ENCODE data around the gene SEC14L5. TPM values are rescaled to one million over a fixed set of nuclear protein-coding genes. Genes with fewer than 3 reads are reported as not detected.

The SEC14L5 gene
- total and polyA plus RNA-seq, 2 experiments from 2014 or later = 0.21 TPM; not detected in 1

- no peaks in the 10 kb centered on the region for H3K9me3 ChIP-seq (ENCODE audit: low read depth)
- H3K36me3 ChIP-seq = no peaks in the 10 kb centered on the region
- no peak overlapping the region for H3K4me3 ChIP-seq
- no peaks in the 10 kb centered on the region for H3K27me3 ChIP-seq
- no peak overlapping the region for H3K27ac ChIP-seq
- no peak for TF ChIP-seq CTCF (IDR thresholded peaks at IDR 0.05; ENCODE audit: low read depth, low read length)
- no peaks in the 10 kb centered on the region for H3K4me1 ChIP-seq (ENCODE audit: low read depth)
- no peak for DNase-seq (ENCODE audit: low read depth in 1 of 2, low spot score in 1 of 2)
Observed at GRCh38 chr16:5059386-5060072, 101.4 kb downstream of the SEC14L5 start.

- H3K9me3 ChIP-seq (ENCODE audit: low read depth) = no peaks in the 10 kb centered on the region
Observed at GRCh38 chr16:5060073-5060641, 102.0 kb downstream of the SEC14L5 start.

GRCh38 chr16:5062051-5062450 lies 103.9 kb downstream of the SEC14L5 start:
- Histone ChIP-seq H3K36me3 (no peaks in the 10 kb centered on the region), H3K9me3 (ENCODE audit: low read depth) (no peaks in the 10 kb centered on the region), H3K27ac (no peak overlapping the region), H3K4me3 (no peak overlapping the region), H3K4me1 (ENCODE audit: low read depth) (no peaks in the 10 kb centered on the region), H3K27me3 (no peaks in the 10 kb centered on the region)
- no peak for DNase-seq (ENCODE audit: low read depth in 1 of 2, low spot score in 1 of 2)
- no peak for TF ChIP-seq CTCF (IDR thresholded peaks at IDR 0.05; ENCODE audit: low read depth, low read length)

More at GRCh38 chr16:5060073-5060641, 102.0 kb downstream of the SEC14L5 start:
- Histone ChIP-seq H3K36me3 (no peaks in the 10 kb centered on the region), H3K27me3 (no peaks in the 10 kb centered on the region), H3K4me1 (ENCODE audit: low read depth) (no peaks in the 10 kb centered on the region), H3K27ac (no peak overlapping the region), H3K4me3 (no peak overlapping the region)
- TF ChIP-seq CTCF (IDR thresholded peaks at IDR 0.05; ENCODE audit: low read depth, low read length) = no peak
- DNase-seq (ENCODE audit: low read depth in 1 of 2, low spot score in 1 of 2) = no peak

GRCh38 chr16:5062790-5063765 lies 104.9 kb downstream of the SEC14L5 start:
- DNase-seq (ENCODE audit: low read depth in 1 of 2, low spot score in 1 of 2) = no peak
- no peak for TF ChIP-seq CTCF (IDR thresholded peaks at IDR 0.05; ENCODE audit: low read depth, low read length)
- Histone ChIP-seq H3K4me3 (no peak overlapping the region), H3K36me3 (no peaks in the 10 kb centered on the region), H3K4me1 (ENCODE audit: low read depth) (no peaks in the 10 kb centered on the region), H3K27ac (no peak overlapping the region), H3K27me3 (no peaks in the 10 kb centered on the region), H3K9me3 (ENCODE audit: low read depth) (no peaks in the 10 kb centered on the region)

- no peaks in the 10 kb centered on the region for H3K9me3 ChIP-seq (ENCODE audit: low read depth)
- no peaks in the 10 kb centered on the region for H3K4me1 ChIP-seq (ENCODE audit: low read depth)
- H3K36me3 ChIP-seq = no peaks in the 10 kb centered on the region
- H3K27me3 ChIP-seq = no peaks in the 10 kb centered on the region
- DNase-seq (ENCODE audit: low read depth in 1 of 2, low spot score in 1 of 2) = no peak
- H3K4me3 ChIP-seq = no peak overlapping the region
- no peak for TF ChIP-seq CTCF (IDR thresholded peaks at IDR 0.05; ENCODE audit: low read depth, low read length)
- no peak overlapping the region for H3K27ac ChIP-seq
Observed at GRCh38 chr16:5064915-5065314, 106.8 kb downstream of the SEC14L5 start.
